SU-DHL-6 (cell line): ENCODE results near the gene CCDC110.

Experiments
- H2AFZ ChIP-seq: fragments of 200-600 bp; sonication (generic); 2 replicates; pipeline ENCODE4 v1.6.1; 2014; ENCODE audit warnings: low read depth, mild to moderate bottlenecking, moderate library complexity, mixed read lengths, antibody characterized with exemption, low read length; ENCODE audit not compliant: severe bottlenecking
- H3F3A ChIP-seq: fragments of 200-600 bp; shearing (Covaris generic); 2 replicates; pipeline ENCODE4 v1.6.0; 2016; ENCODE audit warnings: antibody characterized with exemption, mild to moderate bottlenecking; ENCODE audit not compliant: insufficient read depth
- H3K27ac ChIP-seq: fragments of 200-600 bp; sonication (generic); 2 replicates; pipeline ENCODE4 v1.5.1; 2016; ENCODE audit warnings: low read depth, mild to moderate bottlenecking, low read length, moderate library complexity, mixed read lengths
- H3K27me3 ChIP-seq: fragments of 200-600 bp; sonication (generic), shearing (Covaris generic); 2 replicates; pipeline ENCODE4 v1.6.0; 2014; ENCODE audit warnings: mild to moderate bottlenecking, low read length
- H3K36me3 ChIP-seq: fragments of 200-600 bp; sonication (generic); 2 replicates; pipeline ENCODE4 v1.6.1; 2014; ENCODE audit warnings: mild to moderate bottlenecking, low read length, mixed read lengths
- H3K4me2 ChIP-seq: fragments of 300-600, 200-600 bp; shearing (Covaris generic), sonication (generic); 2 replicates; pipeline ENCODE4 v1.6.0; 2014; ENCODE audit warnings: low read length, low read depth, mild to moderate bottlenecking; ENCODE audit not compliant: poor library complexity, severe bottlenecking
- H3K4me3 ChIP-seq: fragments of 200-600 bp; sonication (generic); 2 replicates; pipeline ENCODE4 v1.5.1; 2014; ENCODE audit warnings: antibody characterized with exemption, low read length, mild to moderate bottlenecking, mixed read lengths; ENCODE audit not compliant: insufficient read depth, poor library complexity, severe bottlenecking
- H3K79me2 ChIP-seq: fragments of 200-600 bp; sonication (generic); 2 replicates; pipeline ENCODE4 v1.6.1; 2014; ENCODE audit warnings: mild to moderate bottlenecking, low read length, moderate library complexity; ENCODE audit not compliant: insufficient read depth
- H3K9ac ChIP-seq: fragments of 200-600 bp; sonication (generic); 2 replicates; pipeline ENCODE4 v1.7.0; 2014; ENCODE audit warnings: mild to moderate bottlenecking, low read length
- H3K9me2 ChIP-seq: fragments of 200-600 bp; sonication (generic); replicated peaks from 2 replicates; pipeline ENCODE4 v1.6.1; 2014; ENCODE audit warnings: low read length; ENCODE audit not compliant: insufficient read depth
- H3K9me3 ChIP-seq: fragments of 200-600 bp; sonication (generic); 2 replicates; pipeline ENCODE4 v1.6.1; 2014; ENCODE audit warnings: low read length, mixed read lengths; ENCODE audit not compliant: insufficient read depth
- H4K20me1 ChIP-seq: fragments of 200-600 bp; sonication (generic); 2 replicates; pipeline ENCODE4 v1.6.1; 2014; ENCODE audit warnings: low read depth, mild to moderate bottlenecking, antibody characterized with exemption, low read length, moderate library complexity, mixed read lengths
- CTCF ChIP-seq: fragments of 200-600 bp; sonication (generic); IDR thresholded peaks from one replicate; pipeline ENCODE4 v1.5.1; 2017; ENCODE audit warnings: antibody characterized with exemption, mild to moderate bottlenecking, low read length, moderate library complexity; ENCODE audit not compliant: insufficient read depth, poor library complexity, severe bottlenecking
- EZH2phosphoT487 ChIP-seq: fragments of 200-600 bp; sonication (generic), shearing (Covaris generic); conservative IDR thresholded peaks from 2 replicates; pipeline ENCODE4 v1.6.1; 2018; ENCODE audit warnings: mild to moderate bottlenecking, antibody characterized with exemption, low read length, moderate library complexity, mixed read lengths

CCDC110 gene

DNA sequence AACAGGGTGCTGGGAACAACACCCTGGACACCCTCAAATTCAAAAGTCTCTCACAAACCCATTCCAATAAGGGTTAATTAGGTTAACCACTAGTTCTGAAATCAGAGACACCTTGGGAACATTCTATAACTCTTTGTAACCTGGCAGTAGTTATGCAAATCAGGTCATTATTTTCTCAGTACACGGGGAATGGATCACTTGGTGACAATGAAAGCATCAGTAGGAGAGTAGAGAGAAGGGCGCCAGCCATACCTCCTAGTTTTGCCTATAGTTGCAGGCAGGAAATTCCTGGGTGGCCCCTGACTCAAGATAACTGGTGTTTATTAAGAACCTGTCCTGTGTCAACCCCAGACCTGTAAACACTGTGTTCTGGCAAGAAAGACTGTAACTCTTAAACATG is 2.5 kb downstream of the CCDC110 start:
- Histone ChIP-seq H3K4me3 (peak overlapping the region; percentile 66), H3K27ac (peak overlapping the region; percentile 80), H2AFZ (no peak overlapping the region), H3K9me3 (no peaks in the 10 kb centered on the region), H3K9me2 (no peaks in the 10 kb centered on the region), H3K27me3 (no peaks in the 10 kb centered on the region), H3K4me2 (peak overlapping the region; percentile 97), H4K20me1 (no peaks in the 10 kb centered on the region), H3K9ac (peak overlapping the region; percentile 64), H3K79me2 (peaks cover 49% of the 10 kb centered on the region), H3K36me3 (peaks cover 5% of the 10 kb centered on the region; the same call in 1 of the 2 replicates), H3F3A (peaks cover 34% of the 10 kb centered on the region)
- TF ChIP-seq EZH2phosphoT487: no peak
- no peak for TF ChIP-seq CTCF

- H3K27me3 ChIP-seq: no peaks in the 10 kb centered on the region
- peaks cover 24% of the 10 kb centered on the region for H3F3A ChIP-seq
- peaks cover 8% of the 10 kb centered on the region for H3K36me3 ChIP-seq
- no peaks in the 10 kb centered on the region for H3K9me3 ChIP-seq
- TF ChIP-seq EZH2phosphoT487: no peak
- H3K27ac ChIP-seq: no peak overlapping the region
- no peak overlapping the region for H2AFZ ChIP-seq
- H3K4me2 ChIP-seq: no peak overlapping the region
- H3K9me2 ChIP-seq: no peaks in the 10 kb centered on the region
- H3K4me3 ChIP-seq: no peak overlapping the region
- no peaks in the 10 kb centered on the region for H4K20me1 ChIP-seq
- H3K79me2 ChIP-seq: peaks cover 49% of the 10 kb centered on the region
- H3K9ac ChIP-seq: no peak overlapping the region
These were observed 3.5 kb downstream of the CCDC110 start for GRCh38 chr4:185467991-185468390.

DNA sequence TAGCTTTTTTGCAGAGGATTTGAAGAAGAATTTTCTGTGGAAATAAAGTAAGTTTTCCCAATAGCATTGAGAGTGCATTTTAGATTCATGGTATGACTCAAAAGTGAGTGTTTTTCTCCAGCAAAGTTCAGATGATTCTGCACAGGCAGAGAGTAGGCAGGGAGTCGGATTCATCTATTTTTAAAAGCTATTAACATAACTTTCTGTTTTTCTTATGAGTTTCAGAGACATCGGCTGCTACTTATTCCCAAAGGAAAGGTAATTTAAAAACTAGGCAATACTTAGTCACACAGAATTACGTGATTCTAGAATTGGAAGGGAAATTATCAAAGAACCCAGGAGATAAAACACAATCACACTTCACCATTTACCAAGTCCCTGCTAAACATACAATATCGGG is 4.4 kb downstream of the CCDC110 start:
- H4K20me1 ChIP-seq: no peaks in the 10 kb centered on the region
- H3K9me3 ChIP-seq: no peaks in the 10 kb centered on the region
- H3K4me2 ChIP-seq: no peak overlapping the region
- no peaks in the 10 kb centered on the region for H3K9me2 ChIP-seq
- no peaks in the 10 kb centered on the region for H3K27me3 ChIP-seq
- no peak overlapping the region for H3K27ac ChIP-seq
- H3F3A ChIP-seq: peaks cover 15% of the 10 kb centered on the region
- H3K79me2 ChIP-seq: peaks cover 48% of the 10 kb centered on the region
- no peak overlapping the region for H2AFZ ChIP-seq
- H3K36me3 ChIP-seq: peaks cover 14% of the 10 kb centered on the region
- TF ChIP-seq EZH2phosphoT487 (no peak), CTCF (no peak)
- no peak overlapping the region for H3K9ac ChIP-seq
- no peak overlapping the region for H3K4me3 ChIP-seq

GRCh38 chr4:185465707-185466106 is 5.8 kb downstream of the CCDC110 start:
- Histone ChIP-seq H3F3A (peaks cover 11% of the 10 kb centered on the region; the same call in 1 of the 2 replicates), H3K36me3 (peaks cover 18% of the 10 kb centered on the region), H3K4me3 (no peak overlapping the region), H3K79me2 (peaks cover 40% of the 10 kb centered on the region), H3K27ac (no peak overlapping the region), H3K9me2 (no peaks in the 10 kb centered on the region), H3K9me3 (no peaks in the 10 kb centered on the region), H3K9ac (no peak overlapping the region), H4K20me1 (no peaks in the 10 kb centered on the region), H2AFZ (no peak overlapping the region), H3K4me2 (no peak overlapping the region), H3K27me3 (no peaks in the 10 kb centered on the region)
- TF ChIP-seq EZH2phosphoT487 (no peak), CTCF (no peak)
